ENCODE results near the gene ZCCHC7.

- TF ChIP-seq POLR2B (IDR thresholded peaks at IDR 0.05; ENCODE audit: low read depth, partially characterized antibody) (no peak), CTCF (IDR thresholded peaks at IDR 0.05 in 2 of 3, conservative IDR thresholded peaks at IDR 0.05 in 1 of 3; ENCODE audit: insufficient read depth in 2 of 3, low read depth in 1 of 3, low read length in 3 of 3) (no peak), FOXK2 (conservative IDR thresholded peaks at IDR 0.05 in 1 of 2, IDR thresholded peaks at IDR 0.05 in 1 of 2; ENCODE audit: low read depth in 2 of 2) (no peak), CHD2 (IDR thresholded peaks at IDR 0.05; ENCODE audit: low read depth, low read length) (no peak)
Measured at GRCh38 chr9:37292896-37293295, 172.5 kb downstream of the ZCCHC7 start.
